ENCODE data around the gene NHS.

NHS gene

DNA sequence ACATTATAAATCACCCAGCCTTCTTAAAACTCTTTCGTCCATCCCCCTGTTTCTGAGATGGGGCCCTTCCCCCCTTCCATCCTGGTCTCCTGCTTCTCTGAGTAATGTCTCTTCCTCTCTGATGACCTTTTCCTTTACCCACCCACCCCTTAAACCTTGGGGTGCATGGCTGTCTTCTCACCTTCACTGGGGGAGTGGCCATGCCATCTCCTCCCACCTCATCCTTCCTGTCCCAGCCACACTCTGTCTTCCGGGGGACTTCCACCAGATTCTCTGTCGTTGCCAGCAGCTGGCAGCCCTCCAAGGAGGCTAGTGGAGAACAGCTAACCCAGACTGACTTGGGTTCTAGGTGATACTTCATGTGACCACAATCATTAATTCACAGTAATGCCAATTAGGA lies 279.1 kb downstream of the NHS start:
- no peak overlapping the region for H3K27ac ChIP-seq (ENCODE audit: low read length)
- H2AFZ ChIP-seq (ENCODE audit: low read depth, low read length), result no peak overlapping the region
- H3K9me3 ChIP-seq (ENCODE audit: insufficient read depth, low read length, severe bottlenecking), result no peaks in the 10 kb centered on the region
- H3K4me2 ChIP-seq (ENCODE audit: insufficient read depth, low read length), result no peak overlapping the region
- H4K20me1 ChIP-seq (ENCODE audit: insufficient read depth, low read length), result no peaks in the 10 kb centered on the region
- no peaks in the 10 kb centered on the region for H3K36me3 ChIP-seq (ENCODE audit: insufficient read depth, low read length)
- no peaks in the 10 kb centered on the region for H3K27me3 ChIP-seq (ENCODE audit: insufficient read depth, low read length, poor library complexity)
- no peaks in the 10 kb centered on the region for H3K4me1 ChIP-seq (ENCODE audit: insufficient read depth, low read length)
- TF ChIP-seq, protein P1, sequence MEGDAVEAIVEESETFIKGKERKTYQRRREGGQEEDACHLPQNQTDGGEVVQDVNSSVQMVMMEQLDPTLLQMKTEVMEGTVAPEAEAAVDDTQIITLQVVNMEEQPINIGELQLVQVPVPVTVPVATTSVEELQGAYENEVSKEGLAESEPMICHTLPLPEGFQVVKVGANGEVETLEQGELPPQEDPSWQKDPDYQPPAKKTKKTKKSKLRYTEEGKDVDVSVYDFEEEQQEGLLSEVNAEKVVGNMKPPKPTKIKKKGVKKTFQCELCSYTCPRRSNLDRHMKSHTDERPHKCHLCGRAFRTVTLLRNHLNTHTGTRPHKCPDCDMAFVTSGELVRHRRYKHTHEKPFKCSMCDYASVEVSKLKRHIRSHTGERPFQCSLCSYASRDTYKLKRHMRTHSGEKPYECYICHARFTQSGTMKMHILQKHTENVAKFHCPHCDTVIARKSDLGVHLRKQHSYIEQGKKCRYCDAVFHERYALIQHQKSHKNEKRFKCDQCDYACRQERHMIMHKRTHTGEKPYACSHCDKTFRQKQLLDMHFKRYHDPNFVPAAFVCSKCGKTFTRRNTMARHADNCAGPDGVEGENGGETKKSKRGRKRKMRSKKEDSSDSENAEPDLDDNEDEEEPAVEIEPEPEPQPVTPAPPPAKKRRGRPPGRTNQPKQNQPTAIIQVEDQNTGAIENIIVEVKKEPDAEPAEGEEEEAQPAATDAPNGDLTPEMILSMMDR (IDR thresholded peaks at IDR 0.05; ENCODE audit: borderline replicate concordance, extremely low read depth, low read length, poor library complexity, severe bottlenecking), result no peak
- no peak for TF ChIP-seq EZH2 (IDR thresholded peaks at IDR 0.05; ENCODE audit: borderline replicate concordance, low read depth, low read length, severe bottlenecking)
- no peaks in the 10 kb centered on the region for H3K79me2 ChIP-seq (ENCODE audit: insufficient read depth, low read length)
- ATAC-seq (ENCODE audit: insufficient read depth, low read depth) (no peak), DNase-seq (no peak)
- no peak overlapping the region for H3K9ac ChIP-seq (ENCODE audit: low read depth, low read length)
- H3K4me3 ChIP-seq (ENCODE audit: low read depth in 1 of 2, low read length in 2 of 2), result no peak overlapping the region

DNA sequence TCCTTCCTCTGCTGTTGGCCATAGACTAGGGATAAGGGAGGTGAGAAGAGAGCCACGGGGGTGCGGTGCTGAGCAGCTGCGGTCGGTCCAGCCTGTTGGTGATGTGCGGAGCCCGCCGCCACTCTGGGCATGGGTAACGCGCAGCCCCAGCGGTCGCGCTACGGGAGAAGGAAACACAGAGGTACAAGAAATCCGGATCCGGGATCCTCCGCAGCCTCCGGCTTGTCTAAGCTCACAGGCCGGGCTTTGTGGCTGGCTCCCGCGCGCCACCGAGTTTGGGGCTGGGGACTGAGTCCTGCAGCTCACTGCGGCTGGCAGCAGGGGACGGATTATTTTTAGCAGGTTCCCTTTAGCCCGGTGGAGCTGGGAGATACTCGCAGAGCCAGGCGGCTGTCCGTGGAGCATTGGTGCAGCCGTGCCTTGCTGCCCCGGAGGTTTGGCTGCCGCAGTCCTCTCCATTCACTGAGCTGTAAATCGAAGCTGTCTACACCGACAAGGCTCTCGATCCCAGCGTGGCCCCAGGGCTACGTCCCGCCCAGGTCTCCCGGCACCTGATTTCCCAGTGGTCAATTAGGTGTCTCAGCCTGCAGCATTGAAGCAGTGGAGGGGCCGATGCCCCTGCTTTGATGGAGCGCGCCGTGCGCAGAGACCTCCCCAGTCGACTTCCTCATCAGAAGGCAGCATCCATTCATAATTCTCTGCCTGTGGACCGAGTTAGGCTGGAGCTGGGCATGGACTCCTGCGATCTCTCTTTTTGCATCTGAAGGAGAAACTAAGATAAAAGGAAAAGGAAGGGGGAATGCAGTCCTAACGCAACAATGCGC lies 280.4 kb downstream of the NHS start:
- H4K20me1 ChIP-seq (ENCODE audit: insufficient read depth, low read length), result no peaks in the 10 kb centered on the region
- H3K4me1 ChIP-seq (ENCODE audit: insufficient read depth, low read length), result no peaks in the 10 kb centered on the region
- no peaks in the 10 kb centered on the region for H3K36me3 ChIP-seq (ENCODE audit: insufficient read depth, low read length)
- H3K9me3 ChIP-seq (ENCODE audit: insufficient read depth, low read length, severe bottlenecking), result no peaks in the 10 kb centered on the region
- no peak overlapping the region for H3K9ac ChIP-seq (ENCODE audit: low read depth, low read length)
- H3K27ac ChIP-seq (ENCODE audit: low read length), result no peak overlapping the region
- H2AFZ ChIP-seq (ENCODE audit: low read depth, low read length), result no peak overlapping the region
- TF ChIP-seq EZH2 (IDR thresholded peaks at IDR 0.05; ENCODE audit: borderline replicate concordance, low read depth, low read length, severe bottlenecking), result no peak
- TF ChIP-seq, protein P1 (IDR thresholded peaks at IDR 0.05; ENCODE audit: borderline replicate concordance, extremely low read depth, low read length, poor library complexity, severe bottlenecking), result no peak
- H3K4me2 ChIP-seq (ENCODE audit: insufficient read depth, low read length), result no peak overlapping the region
- H3K4me3 ChIP-seq (ENCODE audit: low read depth in 1 of 2, low read length in 2 of 2), result no peak overlapping the region
- no peak for ATAC-seq (ENCODE audit: insufficient read depth, low read depth)
- H3K79me2 ChIP-seq (ENCODE audit: insufficient read depth, low read length), result no peaks in the 10 kb centered on the region
- no peaks in the 10 kb centered on the region for H3K27me3 ChIP-seq (ENCODE audit: insufficient read depth, low read length, poor library complexity)
- DNase-seq, result no peak

DNA sequence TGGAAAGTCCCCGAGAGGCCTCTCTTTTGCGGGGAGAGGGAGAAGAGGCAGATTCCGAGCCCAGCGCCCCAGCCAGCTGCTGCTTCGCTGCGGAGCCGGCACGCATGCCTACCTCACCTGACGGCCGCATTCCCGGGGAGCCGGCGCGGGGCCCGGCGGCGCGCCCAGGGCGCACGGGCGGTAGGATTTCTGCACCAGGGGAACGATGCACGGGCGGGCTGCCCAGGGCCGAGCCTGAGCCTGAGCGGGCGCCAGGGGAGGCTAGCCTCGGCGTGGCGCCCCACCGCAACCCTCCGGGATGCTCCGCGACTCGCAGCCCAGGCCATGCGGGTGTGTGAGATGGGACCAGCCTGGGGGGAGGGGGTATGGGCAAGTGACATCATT lies 281.0 kb downstream of the NHS start:
- H3K4me1 ChIP-seq (ENCODE audit: insufficient read depth, low read length), result no peaks in the 10 kb centered on the region
- no peaks in the 10 kb centered on the region for H4K20me1 ChIP-seq (ENCODE audit: insufficient read depth, low read length)
- no peak overlapping the region for H3K27ac ChIP-seq (ENCODE audit: low read length)
- no peaks in the 10 kb centered on the region for H3K9me3 ChIP-seq (ENCODE audit: insufficient read depth, low read length, severe bottlenecking)
- ATAC-seq (ENCODE audit: insufficient read depth, low read depth) (no peak), DNase-seq (no peak)
- H3K4me3 ChIP-seq (ENCODE audit: low read depth in 1 of 2, low read length in 2 of 2), result no peak overlapping the region
- no peak overlapping the region for H3K4me2 ChIP-seq (ENCODE audit: insufficient read depth, low read length)
- H3K27me3 ChIP-seq (ENCODE audit: insufficient read depth, low read length, poor library complexity), result no peaks in the 10 kb centered on the region
- no peak overlapping the region for H2AFZ ChIP-seq (ENCODE audit: low read depth, low read length)
- H3K9ac ChIP-seq (ENCODE audit: low read depth, low read length), result no peak overlapping the region
- H3K79me2 ChIP-seq (ENCODE audit: insufficient read depth, low read length), result no peaks in the 10 kb centered on the region
- H3K36me3 ChIP-seq (ENCODE audit: insufficient read depth, low read length), result no peaks in the 10 kb centered on the region
- TF ChIP-seq, protein P1 (IDR thresholded peaks at IDR 0.05; ENCODE audit: borderline replicate concordance, extremely low read depth, low read length, poor library complexity, severe bottlenecking), result no peak
- no peak for TF ChIP-seq EZH2 (IDR thresholded peaks at IDR 0.05; ENCODE audit: borderline replicate concordance, low read depth, low read length, severe bottlenecking)
